Sciatic nerve (tissue), 2 donors: ENCODE measurements around the gene FRAS1. TPM values are rescaled to one million over a fixed set of nuclear protein-coding genes. Genes with fewer than 3 reads are reported as not detected.
A peak's percentile ranks its signal among the peaks of the same experiment; 100 is the strongest.
"Not testable (repeated sequence)": the region's sequence is repeated elsewhere in the genome, so short reads cannot be mapped to it uniquely, and the experiment has no call there.

ENCODE experiments used
- ATAC-seq: fragments of 200-7000 bp; cut with Tn5 transposase; one replicate; pipeline ENCODE4 v1.9.1; 2020; ENCODE audit warnings: mild to moderate bottlenecking, moderate library complexity
- DNase-seq: peaks from one replicate; pipeline ENCODE4 v3.0.0-alpha.2; 2020; ENCODE audit warnings: low spot score
- intact Hi-C: fragments of 100-400 bp; cut with DNase I; formaldehyde crosslinking; loops from one replicate; pipeline ENCODE4 v1.14.2; 2022
- total RNA-seq: library from RNA; stranded (reverse); fragmentation: NEBNext Ultra II Directional; extraction: Animal tissue kit (Norgen Biotek cat#: 25700); gene quantifications from one replicate; pipeline ENCODE4 v1.2.1, GENCODE V29; 2021
- donor health status: DM: no; HTN: no; CAD: no.
- donor health status: DM: no; HTN: no; CAD: no.

The FRAS1 gene
- total RNA-seq, 1 donor from 2014 or later, result 9.7 TPM

- ATAC-seq, result no peak
- intact Hi-C loops, result no loop called here
- no peak for DNase-seq
Measured at GRCh38 chr4:78152795-78153194, 95.7 kb downstream of the FRAS1 start.

- no peak for ATAC-seq
- no peak for DNase-seq
- intact Hi-C loops, result no loop called here
Measured at GRCh38 chr4:78154972-78155590, 98.0 kb downstream of the FRAS1 start.

- no peak for ATAC-seq
- intact Hi-C loops, result no loop called here
Measured at GRCh38 chr4:78155616-78156105, 98.5 kb downstream of the FRAS1 start.

GRCh38 chr4:78156520-78156919, 99.4 kb downstream of the FRAS1 start:
- intact Hi-C loops, result no loop called here
- no peak for DNase-seq
- no peak for ATAC-seq

More at GRCh38 chr4:78155616-78156105, 98.5 kb downstream of the FRAS1 start:
- no peak for DNase-seq

GRCh38 chr4:78162342-78162741, 105.2 kb downstream of the FRAS1 start:
- ATAC-seq, result no peak
- DNase-seq, result no peak
- intact Hi-C loops, result no loop called here

- ATAC-seq (no peak), DNase-seq (no peak)
- intact Hi-C loops, result no loop called here
Measured at GRCh38 chr4:78162821-78163220, 105.7 kb downstream of the FRAS1 start.

GRCh38 chr4:78165758-78166157, 108.6 kb downstream of the FRAS1 start:
- DNase-seq (no peak), ATAC-seq (no peak)
- intact Hi-C loops, result no loop called here

- intact Hi-C loops, result no loop called here
- DNase-seq, result no peak
- no peak for ATAC-seq
Measured at GRCh38 chr4:78166622-78167021, 109.5 kb downstream of the FRAS1 start.

GRCh38 chr4:78167510-78167909, 110.4 kb downstream of the FRAS1 start:
- ATAC-seq, result no peak
- intact Hi-C loops, result no loop called here
- no peak for DNase-seq

- intact Hi-C loops, result no loop called here
- DNase-seq (no peak), ATAC-seq (no peak)
Measured at GRCh38 chr4:78168029-78168428, 110.9 kb downstream of the FRAS1 start.

GRCh38 chr4:78169728-78170127, 112.6 kb downstream of the FRAS1 start:
- DNase-seq, result no peak
- ATAC-seq, result no peak
- intact Hi-C loops, result no loop called here

- no peak for DNase-seq
- no peak for ATAC-seq
Measured at GRCh38 chr4:78171482-78171881, 114.4 kb downstream of the FRAS1 start.

GRCh38 chr4:78174891-78175290, 117.8 kb downstream of the FRAS1 start:
- ATAC-seq (no peak), DNase-seq (peak; percentile 55)
- intact Hi-C loops, result no loop called here

More at GRCh38 chr4:78171482-78171881, 114.4 kb downstream of the FRAS1 start:
- intact Hi-C loops, result no loop called here

- no peak for DNase-seq
- no peak for ATAC-seq
- intact Hi-C loops, result no loop called here
Measured at GRCh38 chr4:78179196-78179595, 122.1 kb downstream of the FRAS1 start.

GRCh38 chr4:78181681-78182234, 124.6 kb downstream of the FRAS1 start:
- ATAC-seq, DNase-seq, intact Hi-C loops: not testable (repeated sequence)

- intact Hi-C loops, result no loop called here
- ATAC-seq (no peak), DNase-seq (no peak)
Measured at GRCh38 chr4:78184584-78184983, 127.5 kb downstream of the FRAS1 start.

- no peak for DNase-seq
- no peak for ATAC-seq
- intact Hi-C loops, result no loop called here
Measured at GRCh38 chr4:78185117-78185516, 128.0 kb downstream of the FRAS1 start.

- DNase-seq, result no peak
- ATAC-seq, result no peak
- intact Hi-C loops, result no loop called here
Measured at GRCh38 chr4:78186597-78187543, 129.7 kb downstream of the FRAS1 start.

GRCh38 chr4:78190068-78190467, 132.9 kb downstream of the FRAS1 start:
- intact Hi-C loops, result no loop called here
- ATAC-seq, result no peak
- no peak for DNase-seq

GRCh38 chr4:78190595-78190994, 133.5 kb downstream of the FRAS1 start:
- intact Hi-C loops, result no loop called here

More at GRCh38 chr4:78190595-78190994, 133.5 kb downstream of the FRAS1 start:
- DNase-seq, result no peak
- no peak for ATAC-seq
